Activated naive CD8-positive, alpha-beta T cell treated with anti-CD3 and anti-CD28 coated beads, Interleukin-2, amount 10 ng/mL, durations not matched to agents 7 days and 5 days (primary cell): Measurements from ENCODE around the gene PTPN3. TPM values are rescaled to one million over a fixed set of nuclear protein-coding genes. Genes with fewer than 3 reads are reported as not detected.
"Not testable (repeated sequence)": the region's sequence is repeated elsewhere in the genome, so short reads cannot be mapped to it uniquely, and the experiment has no call there.

Source experiments
- ATAC-seq: fragments of 150-1000 bp; cut with Tn5 transposase; one replicate; pipeline ENCODE4 v1.10.0; 2021; ENCODE audit warnings: low read depth, moderate library complexity
- POLR2A ChIA-PET: fragments of 350-600 bp; sonication (Branson Sonifier 250); formaldehyde crosslinking; loops from one replicate; lab custom pipeline; 2021; ENCODE audit warnings: antibody characterized with exemption; lab: Charles Lee
- DNase-seq: peaks from one replicate; pipeline ENCODE4 v3.0.0; 2021
- H3K27ac Mint-ChIP-seq: one replicate; pipeline ENCODE4 v1.8.0; 2022; ENCODE audit warnings: mild to moderate bottlenecking, mixed read lengths
- H3K27me3 Mint-ChIP-seq: one replicate; pipeline ENCODE4 v1.8.0; 2022; ENCODE audit warnings: mild to moderate bottlenecking, moderate library complexity, mixed read lengths
- H3K36me3 Mint-ChIP-seq: one replicate; pipeline ENCODE4 v1.8.0; 2021; ENCODE audit warnings: mild to moderate bottlenecking, mixed read lengths
- H3K4me1 Mint-ChIP-seq: one replicate; pipeline ENCODE4 v1.8.0; 2021; ENCODE audit warnings: mixed read lengths
- H3K4me3 Mint-ChIP-seq: one replicate; pipeline ENCODE4 v1.8.0; 2022; ENCODE audit warnings: mild to moderate bottlenecking, moderate library complexity, mixed read lengths
- H3K9me3 Mint-ChIP-seq: one replicate; pipeline ENCODE4 v1.8.0; 2021; ENCODE audit warnings: mixed read lengths
- total RNA-seq, 2 experiments: library from RNA; stranded (reverse); gene quantifications; one replicate each; pipeline ENCODE4 v1.2.3, GENCODE V29; 2021

The PTPN3 gene
- total RNA-seq, 2 experiments from 2014 or later, result not detected

DNA sequence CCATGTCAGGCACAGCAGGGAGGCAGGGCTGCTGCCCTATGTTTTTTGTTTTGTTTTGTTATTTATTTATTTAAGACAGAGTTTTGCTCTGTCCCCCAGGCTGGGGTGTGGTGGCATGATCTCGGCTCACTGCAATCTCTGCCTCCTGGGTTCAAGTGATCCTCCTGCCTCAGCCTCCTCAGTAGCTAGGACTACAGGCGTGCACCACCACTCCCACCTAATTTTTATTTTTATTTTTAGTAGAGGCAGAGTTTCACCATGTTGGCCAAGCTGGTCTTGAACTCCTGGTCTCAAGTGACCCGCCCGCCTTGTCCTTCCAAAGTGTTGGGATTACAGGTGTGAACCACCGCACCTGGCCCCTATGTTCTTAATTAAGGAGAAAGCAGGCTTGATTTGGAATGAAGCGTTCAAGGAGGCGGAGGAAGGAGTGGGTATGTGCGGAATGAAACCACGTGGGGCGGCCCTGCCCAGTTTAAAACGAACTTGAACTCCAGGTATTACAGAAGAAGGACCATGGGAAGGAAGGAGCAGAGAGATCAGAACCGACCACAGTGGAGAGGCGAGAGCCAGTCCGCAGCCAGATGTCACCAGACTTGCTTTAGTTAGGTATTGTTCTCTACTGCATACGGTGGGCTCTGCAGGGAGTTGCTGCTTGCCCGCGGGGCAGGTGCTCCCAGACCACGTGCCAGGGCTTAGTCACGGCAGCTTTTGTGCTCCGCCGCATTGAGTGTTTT is 142.4 kb downstream of the PTPN3 start:
- no peak for ATAC-seq

DNA sequence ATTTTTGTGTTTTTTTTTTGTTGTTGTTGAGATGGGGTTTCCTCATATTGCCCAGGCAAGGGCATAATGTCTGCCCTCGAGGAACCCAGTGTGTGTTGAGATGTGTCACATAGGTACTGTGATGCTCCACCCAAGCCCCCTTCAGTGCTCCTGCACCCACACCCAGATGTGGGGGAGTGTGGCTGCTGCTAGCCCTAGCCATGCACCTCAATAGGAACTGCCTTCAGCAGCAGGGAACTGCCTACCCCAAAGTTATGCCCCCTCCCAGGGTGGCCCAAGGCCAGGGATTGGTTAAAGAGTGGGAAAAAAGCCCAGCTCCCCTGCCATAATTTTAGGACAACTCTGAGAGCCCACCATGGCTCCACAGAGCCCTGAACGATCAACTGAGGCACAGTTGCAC is 143.9 kb downstream of the PTPN3 start:
- ATAC-seq, result no peak
- POLR2A ChIA-PET, result no interaction called here
- peaks cover 9% of the 10 kb centered on the region for H3K27me3 Mint-ChIP-seq
- no peak for DNase-seq
- no peaks in the 10 kb centered on the region for H3K4me1 Mint-ChIP-seq
- no peaks in the 10 kb centered on the region for H3K36me3 Mint-ChIP-seq
- peaks cover 2% of the 10 kb centered on the region for H3K9me3 Mint-ChIP-seq
- H3K4me3 Mint-ChIP-seq, result no peak overlapping the region
- no peak overlapping the region for H3K27ac Mint-ChIP-seq

More for the DNA sequence above, 142.4 kb downstream of the PTPN3 start:
- POLR2A ChIA-PET, result no interaction called here
- Mint-ChIP-seq H3K27ac (no peak overlapping the region), H3K36me3 (no peaks in the 10 kb centered on the region), H3K4me1 (no peaks in the 10 kb centered on the region), H3K27me3 (peaks cover 11% of the 10 kb centered on the region), H3K9me3 (peaks cover 2% of the 10 kb centered on the region), H3K4me3 (no peak overlapping the region)
- no peak for DNase-seq

DNA sequence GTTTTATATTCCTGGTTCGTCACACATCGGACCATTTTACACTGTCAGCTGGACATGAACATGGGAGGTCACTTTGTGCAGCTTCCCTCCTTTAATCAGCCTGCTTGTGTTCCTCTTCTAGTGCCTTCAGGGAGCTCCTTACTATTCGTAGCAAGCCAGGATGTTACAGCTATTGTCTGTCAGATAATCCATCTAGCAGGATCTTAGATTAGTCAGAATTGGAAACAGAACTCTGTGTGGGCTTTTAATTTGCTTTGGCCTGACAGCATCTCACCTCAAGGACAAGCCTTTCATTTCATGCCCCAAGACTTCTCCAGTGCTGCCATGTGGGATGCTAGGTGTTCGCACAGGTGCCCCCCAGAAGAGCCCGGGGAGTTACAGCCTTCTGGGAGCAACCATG is 147.1 kb downstream of the PTPN3 start:
- Mint-ChIP-seq H3K27ac (no peak overlapping the region), H3K9me3 (no peaks in the 10 kb centered on the region), H3K4me1 (no peaks in the 10 kb centered on the region), H3K27me3 (peaks cover 9% of the 10 kb centered on the region), H3K36me3 (no peaks in the 10 kb centered on the region), H3K4me3 (no peak overlapping the region)
- ATAC-seq, result no peak
- no peak for DNase-seq
- POLR2A ChIA-PET, result no interaction called here

DNA sequence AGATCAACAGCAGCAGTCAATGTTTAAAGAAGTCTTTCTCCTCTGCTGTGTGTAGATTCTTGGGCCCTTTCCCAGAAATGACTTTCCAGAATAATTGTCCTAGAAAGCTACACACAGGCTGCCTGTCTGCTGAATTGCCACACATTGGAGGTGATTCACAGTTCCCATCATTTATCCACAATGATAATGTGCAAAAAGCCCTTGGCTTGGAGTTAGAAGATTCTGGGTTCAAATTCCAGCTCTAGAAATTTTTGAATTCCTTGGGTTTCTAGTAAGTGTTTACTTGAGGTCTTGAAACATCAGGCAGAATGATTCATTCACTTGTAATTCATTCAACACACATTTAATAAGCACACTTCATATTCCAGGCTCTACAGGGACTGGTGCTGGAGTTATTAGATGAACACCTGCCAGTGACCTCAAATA is 148.7 kb downstream of the PTPN3 start:
- POLR2A ChIA-PET, result no interaction called here
- peaks cover 9% of the 10 kb centered on the region for H3K27me3 Mint-ChIP-seq
- H3K9me3 Mint-ChIP-seq, result no peaks in the 10 kb centered on the region
- DNase-seq, result no peak
- H3K4me3 Mint-ChIP-seq, result no peak overlapping the region
- no peaks in the 10 kb centered on the region for H3K36me3 Mint-ChIP-seq
- H3K4me1 Mint-ChIP-seq, result no peaks in the 10 kb centered on the region
- no peak overlapping the region for H3K27ac Mint-ChIP-seq
- no peak for ATAC-seq

DNA sequence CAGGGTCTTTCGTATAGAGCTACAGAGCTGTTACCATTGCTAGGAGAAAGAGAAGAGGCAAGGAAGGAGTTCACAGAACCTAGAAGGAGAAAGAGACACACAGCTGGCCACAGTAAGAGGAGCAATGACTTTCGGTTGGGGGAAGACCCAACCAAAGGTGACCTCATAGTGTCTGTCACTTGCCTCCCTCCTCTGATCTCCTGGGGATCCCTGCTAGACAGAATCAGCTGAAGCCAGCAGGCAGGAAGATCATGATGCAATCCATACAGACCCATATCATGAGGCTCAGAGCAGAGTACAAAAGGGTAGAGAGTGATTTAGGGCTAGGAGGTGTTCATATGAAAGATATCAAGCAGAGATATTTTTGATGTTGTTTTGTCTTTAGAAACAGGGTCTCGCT is 151.2 kb downstream of the PTPN3 start:
- POLR2A ChIA-PET, result no interaction called here
- H3K27me3 Mint-ChIP-seq, result peaks cover 6% of the 10 kb centered on the region
- no peak for ATAC-seq

DNA sequence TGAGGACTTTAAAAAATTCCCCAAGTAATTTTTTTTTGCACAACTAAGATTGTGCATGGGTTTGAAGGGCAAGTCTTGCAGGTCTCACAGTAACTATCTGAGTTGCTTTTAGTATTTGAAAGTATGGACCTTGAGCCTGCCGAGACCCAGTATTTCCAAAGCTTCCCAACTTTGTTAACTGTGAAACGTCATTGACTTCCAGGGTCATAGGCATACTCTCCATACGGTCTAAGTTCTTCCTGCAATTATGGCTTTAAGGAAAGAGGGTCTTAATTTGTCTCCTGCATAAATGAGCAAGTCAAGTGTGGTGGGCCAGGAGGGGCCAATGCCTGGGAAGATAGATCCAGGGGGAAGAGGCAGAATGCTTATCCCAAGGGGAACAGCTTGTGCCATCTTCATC is 153.2 kb downstream of the PTPN3 start:
- no peak for DNase-seq
- no peaks in the 10 kb centered on the region for H3K4me1 Mint-ChIP-seq
- POLR2A ChIA-PET, result no interaction called here
- H3K9me3 Mint-ChIP-seq, result no peaks in the 10 kb centered on the region
- H3K36me3 Mint-ChIP-seq, result no peaks in the 10 kb centered on the region
- H3K27me3 Mint-ChIP-seq, result no peaks in the 10 kb centered on the region
- ATAC-seq, result no peak
- H3K27ac Mint-ChIP-seq, result no peak overlapping the region
- H3K4me3 Mint-ChIP-seq, result no peak overlapping the region

More for the DNA sequence above, 151.2 kb downstream of the PTPN3 start:
- H3K27ac Mint-ChIP-seq, result no peak overlapping the region
- H3K4me3 Mint-ChIP-seq, result no peak overlapping the region
- no peaks in the 10 kb centered on the region for H3K9me3 Mint-ChIP-seq
- DNase-seq, result no peak
- no peaks in the 10 kb centered on the region for H3K4me1 Mint-ChIP-seq
- H3K36me3 Mint-ChIP-seq, result no peaks in the 10 kb centered on the region

DNA sequence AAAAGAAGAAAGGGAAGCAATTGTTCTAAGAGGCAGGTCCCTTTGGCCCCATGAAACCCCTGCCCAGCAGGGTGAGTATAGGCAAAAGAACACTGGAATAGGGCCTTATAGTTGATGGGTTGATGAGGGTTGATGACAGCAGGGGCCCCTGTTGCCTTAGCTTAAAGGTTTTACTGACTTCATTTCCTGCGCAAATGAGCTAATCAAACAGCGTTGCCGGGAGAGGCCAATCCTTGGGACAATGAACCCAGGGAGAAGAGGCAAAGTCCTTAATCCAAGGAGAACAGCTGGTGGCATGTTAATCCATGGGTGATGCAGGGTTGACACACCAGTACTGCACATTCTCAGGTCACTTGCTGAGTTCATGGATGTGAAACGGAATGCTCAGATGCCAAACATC is 155.2 kb downstream of the PTPN3 start:
- Mint-ChIP-seq H3K36me3 (no peaks in the 10 kb centered on the region), H3K9me3 (no peaks in the 10 kb centered on the region), H3K27ac (no peak overlapping the region), H3K4me3 (no peak overlapping the region), H3K4me1 (no peaks in the 10 kb centered on the region), H3K27me3 (no peaks in the 10 kb centered on the region)
- POLR2A ChIA-PET, result no interaction called here
- no peak for ATAC-seq
- no peak for DNase-seq

DNA sequence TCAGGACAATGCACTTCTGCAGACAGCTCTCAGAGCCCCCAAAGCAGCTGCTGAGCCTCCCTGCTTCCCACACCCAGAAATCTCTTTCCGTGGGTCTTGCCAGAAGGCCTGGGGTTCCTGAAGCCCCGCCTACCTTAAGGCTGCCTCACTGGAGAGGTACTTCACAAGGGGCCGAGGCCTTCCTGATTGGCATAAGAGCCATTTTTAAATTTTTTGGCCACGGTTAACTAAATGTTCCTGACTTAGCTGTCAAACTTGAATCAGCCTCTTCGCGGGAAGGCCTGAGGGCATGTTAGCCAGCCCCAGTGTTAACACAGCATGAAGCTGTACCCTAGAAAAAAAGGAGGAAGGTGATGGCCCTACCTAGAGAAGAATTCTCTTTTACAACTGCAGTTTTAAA is 156.5 kb downstream of the PTPN3 start:
- no peak for ATAC-seq
- no peaks in the 10 kb centered on the region for H3K36me3 Mint-ChIP-seq
- POLR2A ChIA-PET, result no interaction called here
- no peaks in the 10 kb centered on the region for H3K9me3 Mint-ChIP-seq
- no peak overlapping the region for H3K4me3 Mint-ChIP-seq
- no peak overlapping the region for H3K27ac Mint-ChIP-seq
- no peaks in the 10 kb centered on the region for H3K4me1 Mint-ChIP-seq
- no peak for DNase-seq
- H3K27me3 Mint-ChIP-seq, result peaks cover 4% of the 10 kb centered on the region

DNA sequence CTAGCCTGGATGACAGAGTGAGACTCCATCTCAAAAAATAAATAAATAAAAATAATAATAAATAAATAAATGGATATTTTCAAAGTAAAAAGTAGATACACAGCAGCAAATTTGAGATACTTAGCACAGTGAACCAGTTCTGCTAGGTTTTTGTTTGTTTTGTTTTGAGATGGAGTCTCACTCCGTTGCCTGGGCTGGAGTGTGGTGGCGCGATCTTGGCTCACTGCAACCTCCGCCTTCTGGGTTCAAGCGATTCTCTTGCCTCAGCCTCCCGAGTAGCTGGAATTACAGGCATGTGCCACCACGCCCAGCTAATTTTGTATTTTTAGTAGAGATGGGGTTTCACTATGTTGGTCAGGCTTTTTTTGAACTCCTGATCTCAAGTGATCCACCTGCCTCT is 157.1 kb downstream of the PTPN3 start:
- ATAC-seq, H3K4me1 Mint-ChIP-seq, POLR2A ChIA-PET, H3K36me3 Mint-ChIP-seq, H3K27ac Mint-ChIP-seq, H3K9me3 Mint-ChIP-seq, H3K27me3 Mint-ChIP-seq, H3K4me3 Mint-ChIP-seq, DNase-seq: not testable (repeated sequence)

DNA sequence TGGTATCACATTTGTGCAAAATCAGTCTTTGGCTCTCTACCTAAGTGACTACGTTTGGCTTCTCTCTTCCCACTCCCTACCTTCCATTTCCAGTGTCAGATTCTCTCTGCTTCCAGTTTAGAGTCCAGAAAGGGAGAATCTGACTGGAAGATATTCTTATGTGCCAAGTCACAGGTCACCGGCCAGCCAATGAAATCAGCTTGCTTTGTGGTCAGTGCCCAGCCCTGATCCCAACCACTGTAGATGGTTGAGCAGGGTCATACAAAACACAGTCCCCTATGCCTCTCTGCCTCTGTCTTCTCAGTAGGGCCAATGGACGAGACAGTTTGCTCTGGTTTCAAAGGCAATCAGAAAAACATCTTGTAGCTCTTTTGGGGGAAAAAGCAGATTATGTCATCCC is 161.7 kb downstream of the PTPN3 start:
- ATAC-seq (no peak), DNase-seq (no peak)
- H3K27ac Mint-ChIP-seq, result no peak overlapping the region
- H3K36me3 Mint-ChIP-seq, result no peaks in the 10 kb centered on the region
- peaks cover 13% of the 10 kb centered on the region for H3K27me3 Mint-ChIP-seq
- H3K9me3 Mint-ChIP-seq, result no peaks in the 10 kb centered on the region
- no peak overlapping the region for H3K4me3 Mint-ChIP-seq
- POLR2A ChIA-PET, result no interaction called here
- no peaks in the 10 kb centered on the region for H3K4me1 Mint-ChIP-seq

DNA sequence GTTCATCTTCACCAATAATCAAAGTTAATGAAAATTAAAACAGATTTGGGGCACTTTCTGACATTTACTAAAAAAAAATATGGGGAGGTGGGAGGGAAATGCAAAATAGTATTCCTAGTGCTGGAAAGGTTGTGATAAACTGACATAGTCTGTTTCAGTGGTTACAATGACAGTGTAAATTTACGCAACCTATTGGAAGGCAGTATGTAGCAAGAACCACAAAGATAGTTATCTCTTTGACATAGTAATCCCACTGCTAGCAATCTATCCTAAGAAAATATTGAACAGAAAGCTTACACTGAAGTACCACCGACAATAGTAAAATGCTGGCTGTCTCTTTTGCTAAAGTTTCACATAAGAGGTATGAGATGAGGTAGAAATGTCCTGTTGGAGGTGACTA is 162.2 kb downstream of the PTPN3 start:
- H3K27ac Mint-ChIP-seq, result no peak overlapping the region
- POLR2A ChIA-PET, result no interaction called here
- ATAC-seq (no peak), DNase-seq (no peak)
- H3K4me3 Mint-ChIP-seq, result no peak overlapping the region
- no peaks in the 10 kb centered on the region for H3K36me3 Mint-ChIP-seq
- no peaks in the 10 kb centered on the region for H3K4me1 Mint-ChIP-seq
- peaks cover 13% of the 10 kb centered on the region for H3K27me3 Mint-ChIP-seq
- no peaks in the 10 kb centered on the region for H3K9me3 Mint-ChIP-seq

DNA sequence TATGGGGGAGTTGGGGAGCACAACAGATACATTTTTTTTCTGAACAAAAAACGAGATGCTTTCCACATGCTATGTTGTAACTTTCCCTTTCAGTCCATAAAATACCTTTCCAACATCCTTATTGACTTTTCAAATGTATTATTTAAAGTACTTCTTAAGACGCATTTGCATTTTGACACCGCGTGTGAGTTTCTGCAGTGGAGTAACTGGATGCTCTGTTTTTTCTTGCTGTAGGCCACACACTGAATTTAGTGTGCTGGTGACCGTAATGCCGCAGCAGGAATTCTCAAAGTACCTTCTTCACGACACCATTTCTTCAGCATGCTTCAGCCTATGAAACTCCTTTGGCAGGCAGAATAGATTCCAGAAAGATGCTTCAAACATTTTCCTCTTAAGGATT is 163.0 kb downstream of the PTPN3 start:
- no peak for ATAC-seq
- Mint-ChIP-seq H3K9me3 (no peaks in the 10 kb centered on the region), H3K27me3 (peaks cover 13% of the 10 kb centered on the region), H3K4me1 (no peaks in the 10 kb centered on the region), H3K4me3 (no peak overlapping the region), H3K27ac (no peak overlapping the region), H3K36me3 (no peaks in the 10 kb centered on the region)
- POLR2A ChIA-PET, result no interaction called here
- DNase-seq, result no peak

DNA sequence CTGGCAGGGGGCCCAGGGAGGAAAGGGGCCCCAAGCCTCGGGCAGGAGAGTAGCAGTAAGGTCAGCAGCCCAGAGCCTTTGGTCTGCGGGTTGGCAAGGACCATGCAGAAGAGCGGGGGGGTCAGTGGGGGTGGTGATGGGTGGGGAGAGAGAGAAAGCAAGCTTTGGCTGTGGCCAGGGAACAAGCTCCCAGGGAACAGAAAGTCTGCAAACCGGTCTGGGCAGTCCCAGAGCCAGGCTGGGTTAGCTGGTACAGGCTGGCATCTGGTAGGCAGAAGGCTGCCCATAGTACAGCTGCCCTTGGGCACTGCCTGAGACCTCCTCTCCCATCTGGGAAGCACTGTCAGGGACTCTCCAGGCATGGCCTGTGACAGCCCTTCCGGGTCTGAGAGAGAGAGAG is 166.8 kb downstream of the PTPN3 start:
- Mint-ChIP-seq H3K9me3 (no peaks in the 10 kb centered on the region), H3K4me1 (no peaks in the 10 kb centered on the region), H3K27ac (no peak overlapping the region), H3K4me3 (no peak overlapping the region), H3K36me3 (no peaks in the 10 kb centered on the region), H3K27me3 (peaks cover 28% of the 10 kb centered on the region)
- POLR2A ChIA-PET, result no interaction called here
- ATAC-seq (no peak), DNase-seq (no peak)

DNA sequence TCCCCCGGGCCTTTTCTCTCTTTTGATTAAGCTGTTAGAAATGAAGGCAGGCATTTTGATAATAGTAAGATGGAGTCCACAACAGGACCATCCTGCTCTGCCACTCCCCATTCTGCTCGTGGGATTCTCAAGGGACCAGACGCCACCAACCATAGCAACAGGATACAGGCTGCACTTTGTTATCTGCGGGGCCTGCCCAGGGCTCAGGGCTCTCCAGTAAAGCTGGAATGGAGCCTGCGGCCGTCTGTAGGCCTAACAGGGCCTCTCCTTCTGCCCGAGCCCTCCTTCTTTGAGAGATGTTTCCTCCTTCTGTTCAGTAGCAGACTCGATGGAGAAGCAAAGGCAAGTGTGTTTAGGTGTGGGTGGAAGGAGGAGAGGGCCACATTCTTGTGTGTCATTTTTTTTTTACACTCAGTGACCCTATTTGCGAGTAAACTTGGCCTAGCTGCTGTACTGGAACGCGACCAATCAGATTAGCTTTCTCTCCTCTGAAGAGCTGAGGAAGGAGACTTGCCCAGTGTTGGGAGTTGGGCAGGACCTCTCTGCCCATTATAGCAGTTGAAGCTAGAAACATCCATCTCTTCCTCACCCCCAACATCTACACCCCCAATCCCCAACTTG is 168.4 kb downstream of the PTPN3 start:
- ATAC-seq, result no peak
- no peaks in the 10 kb centered on the region for H3K36me3 Mint-ChIP-seq
- DNase-seq, result no peak
- H3K4me1 Mint-ChIP-seq, result no peaks in the 10 kb centered on the region
- H3K4me3 Mint-ChIP-seq, result no peak overlapping the region
- no peaks in the 10 kb centered on the region for H3K9me3 Mint-ChIP-seq
- peaks cover 25% of the 10 kb centered on the region for H3K27me3 Mint-ChIP-seq
- H3K27ac Mint-ChIP-seq, result no peak overlapping the region
- POLR2A ChIA-PET, result no interaction called here
